ENCODE results near the gene PCNP.
"Not testable (repeated sequence)": the region's sequence is repeated elsewhere in the genome, so short reads cannot be mapped to it uniquely, and the experiment has no call there.

PCNP gene, protein sequence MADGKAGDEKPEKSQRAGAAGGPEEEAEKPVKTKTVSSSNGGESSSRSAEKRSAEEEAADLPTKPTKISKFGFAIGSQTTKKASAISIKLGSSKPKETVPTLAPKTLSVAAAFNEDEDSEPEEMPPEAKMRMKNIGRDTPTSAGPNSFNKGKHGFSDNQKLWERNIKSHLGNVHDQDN

DNA sequence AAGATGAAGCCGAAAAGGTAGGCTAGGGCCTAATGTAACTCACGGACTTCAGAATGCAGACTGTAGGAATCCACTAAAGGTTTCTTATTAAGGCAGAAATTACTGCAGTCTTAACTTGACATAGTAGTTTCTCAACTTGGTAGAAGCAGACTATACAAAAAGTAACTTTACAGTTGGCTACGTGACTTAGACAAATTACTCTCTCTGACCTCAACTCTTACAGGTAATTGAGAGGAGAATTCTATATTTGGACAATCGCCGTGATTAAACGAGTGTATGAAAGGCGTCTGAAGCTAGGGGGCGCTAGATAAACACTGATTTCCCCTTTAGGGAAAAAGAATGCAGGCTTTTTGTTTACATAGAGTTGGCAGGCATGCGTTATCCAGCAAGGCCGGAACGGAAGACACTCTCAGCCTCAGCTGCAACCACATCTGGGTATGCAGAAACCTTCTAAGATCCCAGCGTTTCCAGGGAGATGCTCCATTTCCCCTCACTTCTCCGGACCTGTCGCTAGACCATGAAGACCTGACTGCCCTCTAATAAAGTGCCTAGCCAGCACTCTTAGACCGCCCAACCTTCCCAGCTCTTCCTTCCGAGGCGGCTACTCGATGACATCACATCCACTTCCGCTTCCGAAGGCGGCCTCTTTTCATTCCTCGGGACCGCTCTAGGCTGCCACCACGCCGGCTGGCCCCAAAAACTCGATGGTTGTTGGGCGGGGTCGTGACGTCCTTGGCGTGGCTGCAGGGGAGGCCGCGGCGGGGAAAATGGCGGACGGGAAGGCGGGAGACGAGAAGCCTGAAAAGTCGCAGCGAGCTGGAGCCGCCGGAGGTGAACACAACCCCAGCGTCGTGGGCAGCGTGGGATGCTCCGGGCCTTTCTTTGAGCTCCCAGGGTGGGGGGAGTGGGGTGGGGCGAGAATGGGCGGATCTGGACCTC lies at the start of gene PCNP:
TSS of gene PCNP (plus strand) at position 732 of the 939 bp plus-strand sequence. CDS start at position 768, 36 bp downstream.
- DNase-seq (ENCODE audit: low read depth) = peak; percentile 99

DNA sequence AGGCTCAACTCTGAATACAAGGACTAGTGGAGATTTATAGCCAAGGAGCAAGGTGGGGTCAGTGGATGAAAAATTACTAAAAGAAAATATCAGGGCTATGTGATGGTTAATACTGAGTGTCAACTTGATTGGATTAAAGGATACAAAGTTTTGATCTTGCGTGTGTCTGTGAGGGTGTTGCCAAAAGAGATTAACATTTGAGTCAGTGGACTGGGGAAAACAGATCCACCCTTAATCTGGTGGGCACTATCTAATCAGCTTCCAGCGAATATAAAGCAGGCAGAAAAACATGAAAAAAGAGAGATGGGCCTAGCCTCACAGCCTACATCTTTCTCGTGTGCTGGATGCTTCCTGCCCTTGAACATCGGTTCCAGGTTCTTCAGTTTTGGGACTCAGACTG lies 46.5 kb upstream of the PCNP start:
- no peak for DNase-seq (ENCODE audit: low read depth)

DNA sequence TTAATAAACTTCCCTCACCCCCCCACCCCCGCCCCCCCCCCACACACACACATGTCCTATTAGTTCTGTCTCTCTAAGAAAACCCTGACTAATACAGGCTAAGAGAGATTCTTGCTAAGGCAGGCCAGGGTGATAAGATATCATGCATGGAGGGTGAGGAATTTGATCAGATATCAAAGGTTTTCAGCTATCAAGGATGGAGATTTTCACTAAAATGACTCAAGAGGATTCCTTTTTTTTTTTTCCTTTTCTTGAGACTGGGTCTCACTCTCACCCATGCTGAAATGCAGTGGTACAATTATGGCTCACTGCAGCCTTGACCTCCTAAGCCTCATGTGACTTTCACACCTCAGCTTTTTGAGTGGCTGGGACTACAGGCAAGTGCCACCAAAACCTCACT lies 46.1 kb upstream of the PCNP start:
- DNase-seq (ENCODE audit: low read depth) = no peak

DNA sequence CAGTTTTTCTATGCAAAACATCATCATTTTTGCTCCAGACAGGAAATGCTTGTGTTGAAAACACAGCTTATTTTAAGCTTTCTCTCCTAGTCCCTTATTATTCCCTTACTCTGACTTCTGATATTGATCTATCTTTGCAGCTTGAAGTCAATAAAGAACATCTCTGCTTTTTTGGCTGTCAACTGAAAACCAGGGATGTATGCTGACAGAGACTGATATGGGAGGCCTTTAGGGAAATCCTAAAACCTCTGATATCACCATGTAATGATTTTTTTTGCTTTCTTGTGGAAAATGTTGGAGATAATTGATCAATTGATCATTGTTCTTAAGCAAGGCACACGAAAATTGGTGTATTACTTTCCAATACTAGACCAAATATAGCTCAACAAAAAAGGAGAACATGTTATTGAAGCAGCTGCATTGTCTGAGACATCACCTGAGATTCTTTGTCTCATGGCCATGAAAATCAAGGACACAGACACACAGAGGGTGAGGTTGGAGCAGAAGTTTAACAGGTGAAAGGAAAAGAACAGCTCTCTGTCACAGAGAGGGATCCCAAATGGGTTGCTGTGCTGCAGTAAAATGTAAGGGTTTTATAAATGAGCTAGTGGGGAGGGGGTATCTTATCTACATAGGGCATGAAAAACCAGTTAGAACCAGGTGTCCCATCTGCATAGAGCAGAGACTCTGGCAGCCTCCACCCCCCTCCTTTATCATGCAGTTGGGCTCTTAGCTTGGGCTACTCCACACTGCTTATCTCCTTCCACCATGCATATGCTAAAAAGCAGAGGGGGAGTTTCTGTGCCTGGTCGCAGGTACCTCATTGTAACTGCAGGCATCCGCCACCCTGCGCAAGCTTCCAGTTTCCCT lies 43.9 kb upstream of the PCNP start:
- DNase-seq (ENCODE audit: low read depth) = no peak

DNA sequence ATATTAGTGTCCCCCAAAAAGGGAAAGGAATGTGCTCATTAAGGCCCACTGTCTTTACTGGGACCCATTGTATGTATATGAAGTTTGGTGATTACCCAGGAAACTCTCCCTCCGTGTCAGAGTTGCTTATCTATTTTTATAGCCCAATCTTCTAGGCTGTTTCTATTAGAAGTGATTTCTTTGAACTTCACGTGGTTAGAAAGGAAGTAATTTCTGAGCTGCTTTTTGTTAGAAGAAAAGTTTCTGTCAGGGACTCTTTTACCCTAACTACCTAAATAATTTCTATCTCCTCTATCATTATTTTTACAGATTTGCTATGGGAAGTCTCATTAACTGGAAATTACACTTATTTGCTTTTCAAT lies 43.3 kb upstream of the PCNP start:
- no peak for DNase-seq (ENCODE audit: low read depth)

DNA sequence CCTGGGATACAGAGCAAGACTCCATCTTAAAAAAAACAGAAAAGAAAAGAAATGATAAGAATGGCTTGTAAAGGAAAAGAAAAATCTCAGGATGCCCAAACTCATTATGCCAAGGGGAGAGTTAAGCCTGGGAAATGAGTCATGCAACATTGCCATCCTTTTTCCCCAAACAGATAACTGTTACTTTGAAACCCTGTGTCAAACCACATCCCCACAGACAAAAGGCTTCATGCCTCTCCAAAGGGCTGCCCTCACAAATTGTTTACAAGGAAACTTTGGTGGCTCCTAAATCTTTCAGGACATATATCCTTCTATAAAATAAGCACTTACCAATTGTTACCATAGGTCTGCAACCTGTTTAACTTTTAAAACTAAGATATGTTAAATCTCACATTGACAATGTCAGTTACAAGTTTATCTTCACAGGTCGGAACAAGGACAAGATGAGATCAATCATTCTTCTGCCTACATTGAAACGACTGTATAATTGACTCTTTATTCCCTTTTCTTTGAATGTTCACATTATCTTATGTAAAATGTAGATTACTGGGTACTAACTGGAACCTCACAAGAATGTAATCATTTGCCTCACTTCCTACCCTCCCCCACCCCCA lies 42.4 kb upstream of the PCNP start:
- no peak for DNase-seq (ENCODE audit: low read depth)

DNA sequence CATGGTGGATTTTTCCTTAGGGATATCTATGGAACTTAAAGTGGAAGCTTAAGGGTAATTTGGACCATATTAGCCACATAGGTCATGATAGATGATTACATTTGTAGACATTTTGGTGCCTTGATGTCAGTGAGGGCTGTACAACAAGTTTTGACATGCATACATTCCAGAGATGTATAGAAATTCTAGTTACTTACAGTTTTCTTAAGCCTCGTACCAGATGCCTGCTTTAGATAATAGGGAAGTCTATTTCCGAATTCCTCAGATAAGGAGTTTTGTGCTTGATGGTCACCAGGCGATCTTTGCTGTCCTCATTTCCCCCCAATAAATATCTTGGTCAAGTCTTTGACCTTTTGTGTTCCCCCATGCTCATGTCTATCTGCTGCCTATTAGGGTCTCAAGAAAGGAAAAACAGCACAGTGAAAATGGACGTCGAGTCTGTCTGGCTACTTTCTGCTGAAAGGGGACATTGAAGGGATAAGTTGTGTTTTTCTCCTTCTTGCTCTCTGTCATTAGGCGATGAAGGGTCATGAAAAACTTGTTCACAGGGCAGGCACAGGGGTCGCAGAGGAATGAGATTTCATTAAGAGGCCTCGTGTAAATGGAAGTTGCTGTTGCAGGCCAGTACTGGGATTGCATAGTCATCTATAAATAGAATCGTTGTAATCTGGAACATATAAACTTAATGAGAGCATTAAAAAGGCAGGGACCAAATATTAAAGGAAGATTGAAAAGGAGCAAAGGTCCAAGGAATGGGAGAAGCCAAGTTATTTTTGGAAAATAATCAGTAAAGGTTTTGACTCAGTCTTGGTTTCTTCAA lies 41.0 kb upstream of the PCNP start:
- DNase-seq (ENCODE audit: low read depth) = no peak

DNA sequence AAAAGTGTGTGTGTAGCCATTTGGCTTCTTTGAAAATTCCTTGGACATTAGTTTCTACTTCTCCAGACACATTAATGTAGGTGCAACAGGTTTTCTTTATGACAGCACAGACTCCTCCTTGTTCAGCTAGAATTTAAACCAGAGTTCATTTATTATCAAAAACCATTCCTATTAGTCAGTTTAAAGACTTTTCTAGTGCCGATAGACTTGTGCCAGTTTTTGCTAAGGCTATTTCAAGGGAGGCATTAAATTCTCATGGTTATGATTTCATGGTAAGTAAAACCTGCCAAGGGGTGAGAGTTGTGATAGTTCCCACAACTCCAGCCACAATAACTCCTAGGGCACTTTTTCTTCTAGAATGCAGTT lies 40.4 kb upstream of the PCNP start:
- no peak for DNase-seq (ENCODE audit: low read depth)

DNA sequence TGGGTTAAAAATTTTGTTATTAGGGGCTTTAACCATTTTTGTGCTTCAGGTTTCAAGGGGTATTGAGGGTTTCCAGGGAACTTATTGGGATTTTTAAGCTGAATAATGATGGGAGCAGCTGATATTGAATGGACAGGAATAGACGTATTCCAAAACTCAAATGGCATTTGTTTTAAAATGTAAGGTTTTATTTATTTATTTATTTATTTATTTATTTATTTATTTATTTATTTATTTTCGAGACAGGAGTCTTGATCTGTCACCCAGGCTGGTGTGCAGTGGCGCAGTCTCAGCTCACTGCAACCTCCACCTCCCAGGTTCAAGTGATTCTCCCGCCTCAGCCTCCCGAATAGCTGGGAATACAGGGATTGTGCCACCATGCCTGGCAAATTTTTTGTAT lies 38.8 kb upstream of the PCNP start:
- no peak for DNase-seq (ENCODE audit: low read depth)

DNA sequence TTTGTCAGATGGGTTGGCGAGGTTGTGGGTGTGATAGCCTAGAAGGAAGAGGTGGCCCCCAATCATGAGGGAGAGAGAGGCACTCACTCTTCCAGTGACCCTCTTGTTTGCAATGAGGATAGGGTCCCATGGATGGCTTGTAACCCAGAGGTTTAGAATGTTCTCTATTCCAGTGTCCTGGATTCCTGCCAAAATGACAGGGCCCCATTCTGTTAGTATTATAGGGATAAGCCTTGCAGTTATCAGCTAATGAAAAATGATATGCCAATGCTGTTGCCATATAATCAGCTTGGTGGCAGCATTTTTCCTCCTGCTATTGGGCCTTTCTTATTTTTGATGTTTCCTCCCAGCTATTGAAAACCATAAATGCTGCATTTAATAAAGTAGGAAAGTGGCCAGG lies 37.7 kb upstream of the PCNP start:
- DNase-seq (ENCODE audit: low read depth) = no peak

DNA sequence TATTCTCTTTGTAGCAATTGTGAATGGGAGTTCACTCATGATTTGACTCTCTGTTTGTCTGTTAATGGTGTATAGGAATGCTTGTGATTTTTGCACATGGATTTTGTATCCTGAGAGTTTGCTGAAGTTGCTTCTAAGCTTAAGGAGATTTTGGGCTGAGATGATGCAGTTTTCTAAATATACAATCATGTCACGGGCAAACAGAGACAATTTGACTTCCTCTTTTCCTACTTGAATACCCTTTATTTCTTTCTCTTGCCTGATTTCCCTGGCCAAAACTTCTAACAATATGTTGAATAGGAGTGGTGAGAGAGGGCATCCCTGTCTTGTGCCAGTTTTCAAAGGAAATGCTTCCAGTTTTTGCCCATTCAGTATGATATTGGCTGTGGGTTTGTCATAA lies 37.0 kb upstream of the PCNP start:
- not testable (repeated sequence) for DNase-seq (ENCODE audit: low read depth)

DNA sequence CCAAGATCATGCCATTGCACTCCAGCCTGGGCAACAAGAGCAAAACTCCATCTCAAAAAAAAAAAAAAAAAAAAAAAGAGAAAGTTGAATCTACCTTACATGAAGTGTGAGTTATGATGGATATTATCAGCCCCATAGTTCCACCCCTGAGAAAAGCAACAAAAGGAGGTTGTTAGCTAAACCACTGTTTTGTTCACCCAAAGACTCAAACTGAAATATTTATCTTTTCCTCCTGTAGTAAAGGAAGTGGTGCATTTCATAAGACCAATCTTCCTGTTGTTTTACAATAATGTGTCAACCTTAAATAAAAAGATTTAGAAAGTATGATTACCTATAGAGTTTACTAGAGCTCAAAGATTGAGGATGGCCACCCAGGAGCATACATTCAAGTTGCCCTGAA lies 31.0 kb upstream of the PCNP start:
- DNase-seq (ENCODE audit: low read depth) = no peak

DNA sequence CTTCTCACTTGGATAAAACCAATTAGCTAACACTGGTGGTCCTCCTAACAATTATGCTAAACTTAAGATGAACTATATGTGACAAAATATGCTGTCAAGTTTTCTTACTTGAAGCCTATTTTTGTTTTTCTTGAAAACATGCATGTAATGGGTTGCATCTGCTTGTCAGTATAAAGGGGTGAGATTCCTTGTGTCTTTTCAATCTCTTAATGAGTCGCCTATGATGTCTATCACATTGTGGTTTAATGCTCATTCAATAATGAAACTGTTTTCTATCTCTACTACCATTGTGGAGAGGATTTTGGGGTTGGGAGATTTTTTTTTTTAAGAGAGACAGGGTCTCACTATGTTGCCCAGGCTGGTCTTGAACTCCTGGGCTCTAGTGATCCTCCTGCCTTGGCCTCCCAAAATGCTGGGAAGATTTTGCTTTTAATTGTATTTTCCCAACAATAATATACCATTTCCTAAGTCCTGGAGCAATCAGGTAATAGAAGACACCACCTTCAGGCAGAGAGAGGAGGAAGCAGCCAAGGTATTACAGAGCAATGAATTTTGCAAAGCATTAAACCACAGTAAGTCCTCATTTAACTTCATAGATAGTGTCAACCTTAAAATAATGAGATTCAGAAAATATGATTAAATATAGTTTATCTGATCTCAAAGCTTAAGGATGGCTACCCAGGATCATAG lies 29.7 kb upstream of the PCNP start:
- DNase-seq (ENCODE audit: low read depth) = no peak

DNA sequence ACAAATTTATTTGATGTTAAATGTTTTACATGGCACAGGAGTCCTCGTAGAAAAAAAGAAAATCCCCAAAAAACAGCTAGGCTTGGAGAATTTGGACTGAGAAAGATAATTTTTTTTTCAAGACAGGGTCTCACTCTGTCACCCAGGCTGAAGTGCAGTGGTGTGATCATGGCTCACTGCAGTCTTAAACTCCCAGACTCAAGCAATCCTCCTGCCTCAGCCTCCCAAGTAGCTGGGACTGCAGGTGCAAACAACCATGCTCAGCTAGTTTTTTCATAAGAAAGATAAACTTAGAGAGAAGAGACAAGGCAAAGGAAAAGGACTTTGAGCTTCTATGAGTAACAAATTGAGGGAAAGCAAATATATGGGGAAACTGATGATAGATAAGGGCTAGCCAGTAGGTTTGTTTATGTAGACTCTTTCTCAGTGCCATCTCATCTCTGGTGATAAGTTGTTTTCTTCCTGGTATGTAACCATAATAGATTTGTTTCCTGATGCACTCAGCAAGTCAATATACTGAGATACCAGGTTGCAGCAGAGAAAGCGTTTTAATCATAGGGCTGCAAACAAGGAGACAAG lies 25.4 kb upstream of the PCNP start:
- no peak for DNase-seq (ENCODE audit: low read depth)

DNA sequence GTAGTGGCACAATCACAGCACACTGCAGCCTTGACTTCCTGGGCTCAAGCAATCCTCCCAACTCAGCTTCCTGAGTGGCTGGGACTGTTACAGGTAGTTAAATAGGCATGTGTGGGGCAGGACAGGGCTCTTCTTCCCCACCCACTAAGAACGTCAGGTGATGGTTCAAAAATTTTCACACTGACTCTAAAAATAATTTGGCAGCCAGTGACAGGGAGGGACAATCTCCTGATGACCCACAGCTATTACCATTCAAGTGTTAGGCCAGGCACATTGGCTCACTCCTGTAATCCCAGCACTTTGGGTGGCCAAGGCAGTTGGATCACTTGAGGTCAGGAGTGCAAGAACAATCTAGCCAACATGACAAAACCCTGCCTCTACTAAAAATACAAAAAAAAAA lies 24.5 kb upstream of the PCNP start:
- DNase-seq (ENCODE audit: low read depth) = no peak

DNA sequence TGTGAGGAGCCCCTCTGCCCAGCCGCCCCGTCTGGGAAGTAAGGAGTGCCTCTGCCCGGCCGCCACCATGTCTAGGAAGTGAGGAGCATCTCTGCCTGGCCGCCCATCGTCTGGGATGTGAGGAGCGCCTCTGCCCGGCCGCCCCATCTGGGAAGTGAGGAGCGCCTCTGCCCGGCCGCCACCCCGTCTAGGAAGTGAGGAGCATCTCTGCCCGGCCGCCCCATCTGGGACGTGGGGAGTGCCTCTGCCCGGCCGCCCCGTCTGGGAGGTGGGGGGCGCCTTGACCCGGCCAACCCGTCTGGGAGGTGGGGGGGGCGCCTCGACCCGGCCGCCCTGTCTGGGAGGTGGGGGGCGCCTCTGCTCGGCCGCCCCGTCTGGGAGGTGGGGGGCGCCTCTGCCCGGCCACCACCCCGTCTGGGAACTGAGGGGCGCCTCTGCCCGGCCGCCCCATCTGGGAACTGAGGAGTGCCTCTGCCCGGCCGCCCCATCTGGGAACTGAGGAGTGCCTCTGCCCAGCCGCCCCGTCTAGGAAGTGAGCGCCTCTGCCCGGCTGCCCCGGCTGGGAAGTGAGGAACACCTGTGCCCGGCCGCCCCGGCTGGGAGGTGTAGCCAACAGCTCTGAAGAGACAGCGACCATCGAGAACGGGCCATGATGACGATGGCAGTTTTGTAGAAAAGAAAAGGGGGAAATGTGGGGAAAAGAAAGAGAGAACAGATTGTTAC lies 22.5 kb upstream of the PCNP start:
- not testable (repeated sequence) for DNase-seq (ENCODE audit: low read depth)

DNA sequence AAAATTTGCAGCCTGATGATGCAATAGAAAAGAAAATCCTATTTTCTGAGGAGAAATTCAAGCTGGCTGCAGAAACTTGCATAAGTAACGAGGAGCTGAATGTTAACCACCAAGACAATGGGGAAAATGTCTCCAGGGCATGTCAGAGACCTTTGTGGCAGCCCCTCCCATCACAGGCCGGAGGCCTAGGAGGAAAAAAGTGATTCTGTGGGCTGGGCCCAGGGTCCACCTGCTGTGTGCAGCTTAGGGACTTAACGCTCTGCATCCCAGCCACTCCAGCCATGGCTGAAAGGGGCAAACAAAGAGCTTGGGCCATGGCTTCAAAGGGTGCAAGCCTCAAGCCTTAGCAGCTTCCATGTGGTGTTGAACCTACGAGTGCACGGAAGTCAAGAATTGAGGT lies 20.6 kb upstream of the PCNP start:
- DNase-seq (ENCODE audit: low read depth) = not testable (repeated sequence)

DNA sequence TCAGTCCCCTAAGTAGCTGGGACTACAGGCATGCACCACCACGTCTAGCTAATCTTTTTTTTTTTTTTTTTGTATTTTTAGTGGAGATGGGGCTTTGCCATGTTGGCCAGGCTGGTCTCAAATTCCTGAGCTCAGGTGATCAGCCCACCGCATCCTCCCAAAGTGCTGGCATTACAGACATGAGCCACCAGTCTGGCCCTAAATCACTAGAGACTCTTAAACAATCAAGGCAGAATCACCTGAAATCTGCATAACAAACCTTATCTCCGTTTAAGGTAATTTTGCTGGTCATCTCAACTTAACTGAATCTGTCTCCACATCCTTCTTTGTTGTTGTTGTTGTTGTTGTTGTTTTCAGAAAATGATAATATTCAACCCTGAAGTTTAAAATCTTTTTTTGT lies 17.9 kb upstream of the PCNP start:
- DNase-seq (ENCODE audit: low read depth) = no peak

DNA sequence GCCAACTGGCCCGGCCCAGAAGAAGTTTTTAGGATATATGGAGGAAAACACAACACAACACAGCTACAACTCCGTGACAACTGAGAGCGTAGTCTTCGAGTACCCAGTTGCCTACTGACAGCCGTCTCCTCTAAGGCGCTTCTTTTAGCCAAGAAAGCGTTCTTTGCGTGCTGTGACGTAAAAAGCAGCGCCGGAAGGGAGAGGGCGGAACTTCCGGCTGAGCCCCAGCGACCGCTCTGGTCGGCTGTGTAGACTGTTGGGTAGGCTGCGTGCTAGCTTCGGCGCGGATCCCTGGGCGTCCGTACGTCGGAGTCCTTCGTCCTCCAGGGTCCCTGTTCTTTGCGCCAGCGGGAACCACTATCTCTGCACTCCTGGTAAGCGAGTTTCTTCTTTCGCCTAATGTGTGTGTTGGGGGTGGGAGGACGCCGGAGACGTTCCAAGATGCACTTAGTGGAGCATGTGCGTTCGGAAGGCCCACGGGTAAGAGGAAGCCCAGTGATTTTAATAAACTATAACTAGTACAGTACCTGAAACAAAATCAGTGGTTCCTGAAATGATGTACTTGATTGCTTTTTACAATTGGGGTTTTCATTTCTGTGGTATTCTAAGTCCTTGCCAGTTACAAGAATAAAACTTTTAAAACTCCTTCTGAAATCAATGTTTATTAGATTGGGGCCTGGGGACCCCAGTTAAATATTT lies 12.2 kb upstream of the PCNP start, which contains the start of gene TRMT10C:
TSS of gene TRMT10C (plus strand) at position 239 of the 699 bp plus-strand sequence. CDS start 2,914 bp downstream, outside the sequence.
- DNase-seq (ENCODE audit: low read depth) = peak; percentile 90
